A673 (cell line): ENCODE data around the gene SOCS7. TPM values are rescaled to one million over a fixed set of nuclear protein-coding genes. Genes with fewer than 3 reads are reported as not detected.
A peak's percentile ranks its signal among the peaks of the same experiment; 100 is the strongest.

Experiments
- BruUV-seq: library from RNA; stranded (reverse); fragments of 400-500 nt; replicated peaks from 2 replicates; lab custom pipeline; 2021; lab: Mats Ljungman, UMichigan
- CTCF ChIA-PET: fragments of 300-600 bp; sonication (Branson Sonifier 250); formaldehyde crosslinking; loops from one replicate; lab custom pipeline; 2022; ENCODE audit warnings: antibody characterized with exemption; lab: Charles Lee
- POLR2A ChIA-PET: fragments of 300-600 bp; sonication (Branson Sonifier 250); formaldehyde crosslinking; loops from one replicate; lab custom pipeline; 2022; ENCODE audit warnings: antibody characterized with exemption; ENCODE audit not compliant: low non-redundant PET; lab: Charles Lee
- DNase-seq: peaks from one replicate; pipeline ENCODE4 v3.0.0-alpha.2; 2015; ENCODE audit warnings: low spot score
- H3K27ac ChIP-seq: fragments of 200-600 bp; sonication (generic); 2 replicates; pipeline ENCODE4 v1.5.1; 2016; ENCODE audit warnings: mixed run types, low read depth, mild to moderate bottlenecking, mixed read lengths, antibody characterized with exemption, low read length; ENCODE audit not compliant: poor library complexity, severe bottlenecking
- H3K27me3 ChIP-seq: fragments of 200-600 bp; sonication (generic); replicated peaks from 2 replicates; pipeline ENCODE4 v1.6.1; 2017; ENCODE audit warnings: mixed run types, low read depth, mild to moderate bottlenecking, mixed read lengths, antibody characterized with exemption, low read length; ENCODE audit not compliant: insufficient read depth, poor library complexity
- H3K36me3 ChIP-seq: fragments of 200-600 bp; sonication (generic); 2 replicates; pipeline ENCODE4 v1.6.1; 2016; ENCODE audit warnings: mixed run types, mild to moderate bottlenecking, mixed read lengths, antibody characterized with exemption, low read length; ENCODE audit not compliant: insufficient read depth, poor library complexity, severe bottlenecking
- H3K4me1 ChIP-seq: fragments of 200-600 bp; sonication (generic); 2 replicates; pipeline ENCODE4 v1.6.1; 2017; ENCODE audit warnings: mixed run types, mild to moderate bottlenecking, mixed read lengths, antibody characterized with exemption, low read length; ENCODE audit not compliant: insufficient read depth, poor library complexity, severe bottlenecking
- H3K4me3 ChIP-seq: fragments of 200-600 bp; sonication (generic); 2 replicates; pipeline ENCODE4 v1.5.1; 2016; ENCODE audit warnings: low read depth, mixed run types, mild to moderate bottlenecking, mixed read lengths, low read length; ENCODE audit not compliant: poor library complexity, severe bottlenecking
- H3K9me3 ChIP-seq: fragments of 200-600 bp; sonication (generic); 2 replicates; pipeline ENCODE4 v1.6.1; 2016; ENCODE audit warnings: mixed run types, low read depth, mild to moderate bottlenecking, mixed read lengths, antibody characterized with exemption, low read length; ENCODE audit not compliant: poor library complexity, severe bottlenecking
- CTCF ChIP-seq: fragments of 300-800, 200-600 bp; sonication (generic); conservative IDR thresholded peaks from 2 replicates; pipeline ENCODE4 v1.5.1; 2017; ENCODE audit warnings: low read depth, mild to moderate bottlenecking, antibody characterized with exemption, low read length, moderate library complexity, mixed read lengths
- EZH2 ChIP-seq: fragments of 200-600 bp; sonication (generic); IDR thresholded peaks from 2 replicates; pipeline ENCODE4 v1.6.1; 2017; ENCODE audit warnings: borderline replicate concordance, low read depth, mild to moderate bottlenecking, mixed read lengths, antibody characterized with exemption, low read length; ENCODE audit not compliant: poor library complexity, severe bottlenecking
- intact Hi-C: fragments of 100-400 bp; cut with micrococcal nuclease; formaldehyde crosslinking; loops from one replicate; pipeline ENCODE4 v1.10.0; 2022; ENCODE audit not compliant: unreplicated experiment
- total RNA-seq: library from RNA; stranded (reverse); gene quantifications from 2 replicates; pipeline ENCODE4 v1.2.3, GENCODE V29; 2021

The SOCS7 gene
- total RNA-seq, 1 experiment from 2014 or later, result 15.2 TPM

- Histone ChIP-seq H3K27me3 (no peaks in the 10 kb centered on the region), H3K4me3 (peak overlapping the region; percentile 34), H3K4me1 (peaks cover 33% of the 10 kb centered on the region), H3K9me3 (no peaks in the 10 kb centered on the region), H3K36me3 (no peaks in the 10 kb centered on the region), H3K27ac (peak overlapping the region; percentile 77)
- ChIA-PET CTCF (no interaction called here), POLR2A (no interaction called here)
- DNase-seq, result no peak
- BruUV-seq, result no TSS peak
- TF ChIP-seq EZH2, result no peak
- no peak for TF ChIP-seq CTCF
- intact Hi-C loops, result no loop called here
These were observed 101.1 kb downstream of the SOCS7 start for GRCh38 chr17:38452719-38453118.

GRCh38 chr17:38453951-38454421 is 102.3 kb downstream of the SOCS7 start:
- Histone ChIP-seq H3K36me3 (no peaks in the 10 kb centered on the region), H3K4me1 (peaks cover 33% of the 10 kb centered on the region), H3K27me3 (no peaks in the 10 kb centered on the region), H3K9me3 (no peaks in the 10 kb centered on the region), H3K27ac (no peak overlapping the region), H3K4me3 (peak overlapping the region; percentile 37)
- DNase-seq, result peak; percentile 32
- TF ChIP-seq EZH2, result no peak
- ChIA-PET POLR2A (no interaction called here), CTCF (no interaction called here)
- BruUV-seq, result no TSS peak
- intact Hi-C loops, result no loop called here

GRCh38 chr17:38454532-38454931 is 102.9 kb downstream of the SOCS7 start:
- H3K4me1 ChIP-seq, result peaks cover 33% of the 10 kb centered on the region
- no peak for DNase-seq

More at GRCh38 chr17:38454532-38454931, 102.9 kb downstream of the SOCS7 start:
- CTCF ChIA-PET, result no interaction called here
- TF ChIP-seq EZH2 (no peak), CTCF (no peak)
- Histone ChIP-seq H3K27me3 (no peaks in the 10 kb centered on the region), H3K27ac (no peak overlapping the region), H3K9me3 (no peaks in the 10 kb centered on the region), H3K4me3 (peak overlapping the region; percentile 37), H3K36me3 (no peaks in the 10 kb centered on the region)
- POLR2A ChIA-PET, result no interaction called here
- intact Hi-C loops, result no loop called here
- no TSS peak for BruUV-seq

Other genes starting within 250 kb of the SOCS7 start
- gene TBC1D3E, start 223.9 kb upstream of the SOCS7 start, total RNA-seq, result not detected in 2 replicates
- gene TBC1D3, start 159.3 kb upstream of the SOCS7 start, total RNA-seq, result not detected in 2 replicates
- gene MRPL45, start 54.7 kb upstream of the SOCS7 start, total RNA-seq, result 34.4 and 36.5 TPM in 2 replicates
- gene GPR179, start 7.9 kb upstream of the SOCS7 start, total RNA-seq, result 0.04 TPM in 2 replicates
- 19.0 and 24.9 TPM in 2 replicates for gene ARHGAP23, start 76.6 kb downstream of the SOCS7 start, total RNA-seq